ENCODE results near the gene MEI1. TPM values are rescaled to one million over a fixed set of nuclear protein-coding genes. Genes with fewer than 3 reads are reported as not detected.

The MEI1 gene
- total and polyA plus RNA-seq, 9 of the 15 experiments (the other 6 are each of a cell fraction or from before 2014, with no cell fraction given) = 0.08 to 0.68 (median 0.18) TPM; not detected in 2

DNA sequence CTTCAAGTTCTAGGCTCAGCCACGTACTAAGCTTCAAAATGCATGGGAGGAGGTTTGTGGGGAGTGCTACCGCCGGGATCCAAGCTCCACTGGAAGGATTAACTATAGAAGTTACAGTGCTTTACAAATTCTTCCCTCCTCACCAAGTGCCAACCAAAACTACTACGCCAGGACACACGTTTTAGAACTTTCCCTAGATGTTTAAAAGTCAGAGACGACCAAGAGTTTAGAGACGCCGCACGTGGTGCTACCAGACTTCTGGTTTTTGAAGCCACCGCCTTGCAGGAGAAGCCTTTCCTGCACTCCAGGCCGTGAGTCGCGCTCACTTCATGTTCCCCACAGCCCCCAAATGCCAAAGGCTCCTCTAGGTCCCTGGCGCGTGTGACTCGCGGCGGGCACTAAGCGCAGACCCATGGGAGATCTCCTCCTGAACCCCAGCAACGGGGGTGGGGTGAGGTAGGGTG, 11.4 kb upstream of the MEI1 start (continued):
- TF ChIP-seq, protein P1, sequence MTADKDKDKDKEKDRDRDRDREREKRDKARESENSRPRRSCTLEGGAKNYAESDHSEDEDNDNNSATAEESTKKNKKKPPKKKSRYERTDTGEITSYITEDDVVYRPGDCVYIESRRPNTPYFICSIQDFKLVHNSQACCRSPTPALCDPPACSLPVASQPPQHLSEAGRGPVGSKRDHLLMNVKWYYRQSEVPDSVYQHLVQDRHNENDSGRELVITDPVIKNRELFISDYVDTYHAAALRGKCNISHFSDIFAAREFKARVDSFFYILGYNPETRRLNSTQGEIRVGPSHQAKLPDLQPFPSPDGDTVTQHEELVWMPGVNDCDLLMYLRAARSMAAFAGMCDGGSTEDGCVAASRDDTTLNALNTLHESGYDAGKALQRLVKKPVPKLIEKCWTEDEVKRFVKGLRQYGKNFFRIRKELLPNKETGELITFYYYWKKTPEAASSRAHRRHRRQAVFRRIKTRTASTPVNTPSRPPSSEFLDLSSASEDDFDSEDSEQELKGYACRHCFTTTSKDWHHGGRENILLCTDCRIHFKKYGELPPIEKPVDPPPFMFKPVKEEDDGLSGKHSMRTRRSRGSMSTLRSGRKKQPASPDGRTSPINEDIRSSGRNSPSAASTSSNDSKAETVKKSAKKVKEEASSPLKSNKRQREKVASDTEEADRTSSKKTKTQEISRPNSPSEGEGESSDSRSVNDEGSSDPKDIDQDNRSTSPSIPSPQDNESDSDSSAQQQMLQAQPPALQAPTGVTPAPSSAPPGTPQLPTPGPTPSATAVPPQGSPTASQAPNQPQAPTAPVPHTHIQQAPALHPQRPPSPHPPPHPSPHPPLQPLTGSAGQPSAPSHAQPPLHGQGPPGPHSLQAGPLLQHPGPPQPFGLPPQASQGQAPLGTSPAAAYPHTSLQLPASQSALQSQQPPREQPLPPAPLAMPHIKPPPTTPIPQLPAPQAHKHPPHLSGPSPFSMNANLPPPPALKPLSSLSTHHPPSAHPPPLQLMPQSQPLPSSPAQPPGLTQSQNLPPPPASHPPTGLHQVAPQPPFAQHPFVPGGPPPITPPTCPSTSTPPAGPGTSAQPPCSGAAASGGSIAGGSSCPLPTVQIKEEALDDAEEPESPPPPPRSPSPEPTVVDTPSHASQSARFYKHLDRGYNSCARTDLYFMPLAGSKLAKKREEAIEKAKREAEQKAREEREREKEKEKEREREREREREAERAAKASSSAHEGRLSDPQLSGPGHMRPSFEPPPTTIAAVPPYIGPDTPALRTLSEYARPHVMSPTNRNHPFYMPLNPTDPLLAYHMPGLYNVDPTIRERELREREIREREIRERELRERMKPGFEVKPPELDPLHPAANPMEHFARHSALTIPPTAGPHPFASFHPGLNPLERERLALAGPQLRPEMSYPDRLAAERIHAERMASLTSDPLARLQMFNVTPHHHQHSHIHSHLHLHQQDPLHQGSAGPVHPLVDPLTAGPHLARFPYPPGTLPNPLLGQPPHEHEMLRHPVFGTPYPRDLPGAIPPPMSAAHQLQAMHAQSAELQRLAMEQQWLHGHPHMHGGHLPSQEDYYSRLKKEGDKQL (CRISPR knock-in tag; IDR thresholded peaks at IDR 0.05; ENCODE audit: borderline replicate concordance) = no peak
- TF ChIP-seq TBP (optimal IDR thresholded peaks at IDR 0.05; ENCODE audit: low read depth, low read length) = no peak
- TF ChIP-seq L3MBTL2 (IDR thresholded peaks at IDR 0.05) = peak; percentile 53
- no peak for TF ChIP-seq SAFB2 (IDR thresholded peaks at IDR 0.05; ENCODE audit: borderline replicate concordance, low read depth, low read length, severe bottlenecking)
- peak; percentile 43; the same call in 1 of the 2 replicates for TF ChIP-seq MYC (IDR thresholded peaks at IDR 0.05; ENCODE audit: low read depth, low read length)
- no peak for TF ChIP-seq MYC (CRISPR knock-in tag; IDR thresholded peaks at IDR 0.05; ENCODE audit: borderline replicate concordance, low read depth)
- TF ChIP-seq, protein P2, sequence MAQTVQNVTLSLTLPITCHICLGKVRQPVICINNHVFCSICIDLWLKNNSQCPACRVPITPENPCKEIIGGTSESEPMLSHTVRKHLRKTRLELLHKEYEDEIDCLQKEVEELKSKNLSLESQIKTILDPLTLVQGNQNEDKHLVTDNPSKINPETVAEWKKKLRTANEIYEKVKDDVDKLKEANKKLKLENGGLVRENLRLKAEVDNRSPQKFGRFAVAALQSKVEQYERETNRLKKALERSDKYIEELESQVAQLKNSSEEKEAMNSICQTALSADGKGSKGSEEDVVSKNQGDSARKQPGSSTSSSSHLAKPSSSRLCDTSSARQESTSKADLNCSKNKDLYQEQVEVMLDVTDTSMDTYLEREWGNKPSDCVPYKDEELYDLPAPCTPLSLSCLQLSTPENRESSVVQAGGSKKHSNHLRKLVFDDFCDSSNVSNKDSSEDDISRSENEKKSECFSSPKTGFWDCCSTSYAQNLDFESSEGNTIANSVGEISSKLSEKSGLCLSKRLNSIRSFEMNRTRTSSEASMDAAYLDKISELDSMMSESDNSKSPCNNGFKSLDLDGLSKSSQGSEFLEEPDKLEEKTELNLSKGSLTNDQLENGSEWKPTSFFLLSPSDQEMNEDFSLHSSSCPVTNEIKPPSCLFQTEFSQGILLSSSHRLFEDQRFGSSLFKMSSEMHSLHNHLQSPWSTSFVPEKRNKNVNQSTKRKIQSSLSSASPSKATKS (CRISPR knock-in tag; IDR thresholded peaks at IDR 0.05) = no peak

All from K562 (cell line).